Measurements from ENCODE around the gene SYT5. TPM values are rescaled to one million over a fixed set of nuclear protein-coding genes. Genes with fewer than 3 reads are reported as not detected.

The SYT5 gene
- total and polyA plus RNA-seq, 11 donors: 0.15 TPM; not detected in 10

GRCh38 chr19:55228403-55229031 is 48.4 kb upstream of the SYT5 start, which contains the start of gene TMEM86B:
Gene TMEM86B, minus strand, starts transcription at chr19:55228763. Its CDS starts 22 bp downstream, at chr19:55228741.
- 58 to 64% (median 61%) methylated on average over 4 to 12 of the region's 12 CpGs for WGBS, 4 donors
- ATAC-seq: peak in 3 of 4 donors; percentile 1 to 12 (median 8)
- Histone ChIP-seq H3K4me3 (no peak within 1 kb of the TSS), H3K4me1 (peaks cover 0 to 24% (median 8%) of the 10 kb centered on the region in 12 donors), H3K27me3 (no peaks in the 10 kb centered on the region), H3K27ac (peak within 1 kb of the TSS in 10 of 12 donors; percentile 33 to 84 (median 54)), H3K36me3 (peaks cover 4 to 72% (median 54%) of the 10 kb centered on the region in 9 donors), H3K9me3 (no peaks in the 10 kb centered on the region)
- intact Hi-C loops (cut with DNase I): no loop called here
- peak in 2 of 5 donors; percentile 20 to 37 for DNase-seq
- TF ChIP-seq, protein P1, sequence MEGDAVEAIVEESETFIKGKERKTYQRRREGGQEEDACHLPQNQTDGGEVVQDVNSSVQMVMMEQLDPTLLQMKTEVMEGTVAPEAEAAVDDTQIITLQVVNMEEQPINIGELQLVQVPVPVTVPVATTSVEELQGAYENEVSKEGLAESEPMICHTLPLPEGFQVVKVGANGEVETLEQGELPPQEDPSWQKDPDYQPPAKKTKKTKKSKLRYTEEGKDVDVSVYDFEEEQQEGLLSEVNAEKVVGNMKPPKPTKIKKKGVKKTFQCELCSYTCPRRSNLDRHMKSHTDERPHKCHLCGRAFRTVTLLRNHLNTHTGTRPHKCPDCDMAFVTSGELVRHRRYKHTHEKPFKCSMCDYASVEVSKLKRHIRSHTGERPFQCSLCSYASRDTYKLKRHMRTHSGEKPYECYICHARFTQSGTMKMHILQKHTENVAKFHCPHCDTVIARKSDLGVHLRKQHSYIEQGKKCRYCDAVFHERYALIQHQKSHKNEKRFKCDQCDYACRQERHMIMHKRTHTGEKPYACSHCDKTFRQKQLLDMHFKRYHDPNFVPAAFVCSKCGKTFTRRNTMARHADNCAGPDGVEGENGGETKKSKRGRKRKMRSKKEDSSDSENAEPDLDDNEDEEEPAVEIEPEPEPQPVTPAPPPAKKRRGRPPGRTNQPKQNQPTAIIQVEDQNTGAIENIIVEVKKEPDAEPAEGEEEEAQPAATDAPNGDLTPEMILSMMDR (IDR thresholded peaks at IDR 0.05): no peak
- no peak for TF ChIP-seq POLR2A (IDR thresholded peaks at IDR 0.05)

GRCh38 chr19:55228015-55228391 is 47.9 kb upstream of the SYT5 start:
- Histone ChIP-seq H3K9me3 (no peaks in the 10 kb centered on the region), H3K36me3 (peaks cover 4 to 67% (median 49%) of the 10 kb centered on the region in 9 donors), H3K4me3 (no peak overlapping the region), H3K4me1 (peaks cover 0 to 24% (median 8%) of the 10 kb centered on the region in 12 donors), H3K27me3 (no peaks in the 10 kb centered on the region), H3K27ac (peak overlapping the region in 10 of 12 donors; percentile 33 to 84 (median 54))
- WGBS, 4 donors: 42 to 51% (median 45%) methylated on average over 12 to 17 of the region's 17 CpGs
- intact Hi-C loops (cut with DNase I): no loop called here
- ATAC-seq (peak; percentile 86 to 91 (median 90)), DNase-seq (peak in 4 of 5 donors; percentile 68 to 84 (median 78))
- TF ChIP-seq POLR2A (IDR thresholded peaks at IDR 0.05): no peak
- TF ChIP-seq, protein P1 (IDR thresholded peaks at IDR 0.05): no peak

- TF ChIP-seq, protein P1 (IDR thresholded peaks at IDR 0.05): no peak
- no peak for TF ChIP-seq POLR2A (IDR thresholded peaks at IDR 0.05)
- ATAC-seq (peak; percentile 15 to 55 (median 40)), DNase-seq (peak in 1 of 5 donors; percentile 42)
- H3K27ac ChIP-seq: peak overlapping the region in 9 of 12 donors; percentile 34 to 84 (median 55)
- WGBS, 4 donors: 82 to 86% (median 85%) methylated on average over 19 to 25 of the region's 25 CpGs
- peaks cover 0 to 24% (median 8%) of the 10 kb centered on the region in 12 donors for H3K4me1 ChIP-seq
- H3K9me3 ChIP-seq: no peaks in the 10 kb centered on the region
- H3K27me3 ChIP-seq: no peaks in the 10 kb centered on the region
- H3K36me3 ChIP-seq: peaks cover 2 to 61% (median 43%) of the 10 kb centered on the region in 9 donors
- H3K4me3 ChIP-seq: no peak overlapping the region
- intact Hi-C loops (cut with DNase I): no loop called here
These were observed 47.3 kb upstream of the SYT5 start for GRCh38 chr19:55227241-55228014.

GRCh38 chr19:55226788-55227187 is 46.7 kb upstream of the SYT5 start:
- 79 to 84% (median 81%) methylated on average over 18 of the region's 18 CpGs for WGBS, 4 donors
- DNase-seq (peak in 1 of 5 donors; percentile 19), ATAC-seq (no peak)
- TF ChIP-seq, protein P1 (IDR thresholded peaks at IDR 0.05): no peak
- no peak for TF ChIP-seq POLR2A (IDR thresholded peaks at IDR 0.05)
- Histone ChIP-seq H3K4me1 (peaks cover 0 to 24% (median 8%) of the 10 kb centered on the region in 12 donors), H3K36me3 (peaks cover 0 to 55% (median 37%) of the 10 kb centered on the region in 9 donors), H3K27me3 (no peaks in the 10 kb centered on the region), H3K27ac (no peak overlapping the region), H3K9me3 (no peaks in the 10 kb centered on the region), H3K4me3 (no peak overlapping the region)
- intact Hi-C loops (cut with DNase I): no loop called here

All from heart left ventricle (tissue), 16 donors.